Daoy (cell line): ENCODE measurements around the gene MYMK. TPM values are rescaled to one million over a fixed set of nuclear protein-coding genes. Genes with fewer than 3 reads are reported as not detected.

Source experiments
- DNase-seq: peaks from one replicate; pipeline ENCODE4 v3.0.0-alpha.2; 2015; ENCODE audit warnings: low read depth
- total RNA-seq: library from RNA; depleted of rRNA; stranded (reverse); fragments of >200 nt; shearing (Covaris generic); gene quantifications from 2 replicates; pipeline ENCODE4 v1.2.3, GENCODE V29; 2014

Gene MYMK
- total RNA-seq, 1 experiment from 2014 or later = not detected

DNA sequence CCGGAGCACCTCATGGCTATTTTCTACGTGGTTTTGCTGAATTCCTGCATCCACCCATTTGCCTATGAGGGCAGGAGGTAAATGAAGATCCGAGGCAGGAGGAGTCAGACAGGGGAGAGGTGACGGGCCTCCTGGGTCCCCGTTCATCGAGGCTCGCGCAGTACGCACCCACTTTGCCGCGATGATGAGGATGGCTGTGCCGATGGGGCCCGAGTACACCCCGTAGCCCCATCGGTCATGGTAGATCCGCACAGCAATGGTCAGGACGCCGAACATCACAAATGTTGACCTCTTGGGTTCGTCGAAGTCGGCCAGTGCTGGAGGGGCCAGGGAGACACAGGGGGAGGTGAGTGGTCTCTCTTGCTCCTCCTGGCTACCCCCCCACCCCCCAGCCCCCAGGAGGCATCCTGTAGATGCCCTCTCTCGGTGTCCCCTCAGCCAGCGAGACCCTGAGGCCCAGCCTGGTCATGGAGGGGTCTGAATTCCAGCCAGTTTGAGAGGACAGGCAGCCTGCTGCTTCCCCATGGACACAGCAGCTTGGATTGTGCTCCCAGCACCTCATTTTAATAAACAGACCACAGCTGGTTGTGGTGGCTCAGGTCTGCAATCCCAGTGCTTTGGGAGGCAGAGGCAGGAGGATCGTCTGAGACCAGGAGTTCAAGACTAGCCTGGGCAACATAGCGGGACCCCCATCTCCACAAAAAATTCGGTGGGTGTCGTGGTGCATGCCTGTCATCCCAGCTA, 5.9 kb downstream of the MYMK start:
- no peak for DNase-seq

DNA sequence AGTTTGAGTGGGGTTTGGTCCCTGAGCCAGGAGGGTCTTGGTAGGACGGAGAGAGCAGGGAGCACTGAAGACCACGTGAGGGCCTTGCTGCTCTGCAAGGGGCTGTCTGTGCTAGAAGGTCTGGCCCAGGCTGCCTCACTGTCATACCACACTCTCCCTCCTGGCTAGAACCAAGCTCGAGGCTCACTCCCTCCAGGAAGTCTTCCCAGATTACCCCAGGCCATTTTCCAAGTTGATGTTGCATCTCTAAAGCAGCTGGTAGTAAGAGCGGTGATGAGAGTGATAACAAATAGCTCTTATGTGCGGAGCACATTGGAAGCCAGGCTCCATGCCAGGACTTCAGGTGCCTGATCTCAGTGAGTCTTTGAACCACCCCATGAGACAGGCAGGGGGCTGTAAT, 6.6 kb downstream of the MYMK start:
- no peak for DNase-seq

DNA sequence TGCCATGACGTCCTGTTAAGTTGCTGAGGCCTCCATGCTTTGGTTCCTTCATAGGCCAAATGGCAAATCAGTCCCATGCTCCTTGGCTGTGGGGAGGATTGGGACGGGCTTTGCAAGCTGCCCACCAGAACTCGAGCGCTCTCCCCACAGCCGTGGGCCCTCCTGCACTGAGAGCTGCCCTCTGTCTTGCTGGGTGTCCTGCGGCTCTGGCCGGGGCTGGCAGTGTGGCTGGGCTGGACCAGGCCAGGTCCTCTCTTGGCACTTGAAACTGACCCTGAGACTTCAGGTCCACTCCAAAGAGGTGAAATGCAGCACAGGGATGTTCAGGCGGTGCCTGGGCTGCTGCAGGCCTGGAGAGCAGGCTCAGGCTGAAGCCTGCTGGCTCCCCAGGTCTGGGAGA, 7.0 kb downstream of the MYMK start:
- DNase-seq = no peak

DNA sequence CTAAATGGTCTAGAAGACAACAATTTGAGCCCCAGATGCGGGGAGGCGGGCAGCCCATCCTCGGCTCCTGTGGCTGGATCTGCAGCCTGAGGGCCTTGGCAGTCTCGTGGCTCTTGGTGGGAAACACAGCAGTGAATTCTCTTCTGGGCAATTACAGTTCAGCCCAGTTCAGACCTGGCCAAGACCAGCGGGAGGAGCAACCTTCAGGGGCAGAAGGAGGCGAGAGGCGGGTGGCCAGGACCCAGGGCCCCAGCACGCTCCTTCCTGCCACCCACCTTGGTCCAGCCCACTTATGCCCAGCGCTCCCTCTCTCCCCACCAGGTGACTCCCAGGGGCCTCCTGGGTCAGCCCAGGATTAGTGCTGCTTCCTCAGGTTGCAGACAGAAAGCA, 7.8 kb downstream of the MYMK start:
- no peak for DNase-seq

DNA sequence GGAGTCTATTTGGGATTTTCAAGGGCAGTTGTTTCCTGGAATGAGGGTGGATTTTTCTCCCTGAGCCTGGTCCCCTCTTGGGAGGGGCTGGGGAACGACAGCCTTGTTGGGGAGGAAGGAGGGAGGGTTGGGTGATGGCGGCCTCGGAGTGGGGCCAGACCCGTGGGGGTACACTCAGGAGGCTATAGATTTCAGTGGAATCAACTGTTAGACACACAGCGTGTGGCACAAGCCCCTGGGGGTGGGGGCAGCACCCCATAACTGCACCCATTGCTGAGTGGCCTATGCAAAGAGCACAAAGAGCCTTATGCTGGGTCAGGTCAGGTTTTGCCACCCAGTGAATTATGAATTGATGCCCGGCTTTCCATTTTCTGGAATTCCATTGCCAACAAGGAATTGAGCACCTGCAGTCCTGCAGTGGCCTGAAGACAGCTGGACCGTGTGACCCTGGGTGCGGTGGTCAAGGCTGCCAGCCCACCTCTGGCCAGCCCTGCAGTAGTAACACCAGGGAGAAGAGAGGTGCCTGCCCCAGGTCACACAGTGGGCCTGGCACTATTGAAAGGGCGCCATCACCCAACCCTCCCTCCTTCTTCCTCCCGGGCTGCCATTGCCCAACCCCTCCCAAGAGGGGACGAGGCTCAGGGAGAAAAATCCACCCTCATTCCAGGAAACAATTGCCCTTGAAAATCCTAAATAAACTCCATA, 8.4 kb downstream of the MYMK start:
- DNase-seq = no peak

DNA sequence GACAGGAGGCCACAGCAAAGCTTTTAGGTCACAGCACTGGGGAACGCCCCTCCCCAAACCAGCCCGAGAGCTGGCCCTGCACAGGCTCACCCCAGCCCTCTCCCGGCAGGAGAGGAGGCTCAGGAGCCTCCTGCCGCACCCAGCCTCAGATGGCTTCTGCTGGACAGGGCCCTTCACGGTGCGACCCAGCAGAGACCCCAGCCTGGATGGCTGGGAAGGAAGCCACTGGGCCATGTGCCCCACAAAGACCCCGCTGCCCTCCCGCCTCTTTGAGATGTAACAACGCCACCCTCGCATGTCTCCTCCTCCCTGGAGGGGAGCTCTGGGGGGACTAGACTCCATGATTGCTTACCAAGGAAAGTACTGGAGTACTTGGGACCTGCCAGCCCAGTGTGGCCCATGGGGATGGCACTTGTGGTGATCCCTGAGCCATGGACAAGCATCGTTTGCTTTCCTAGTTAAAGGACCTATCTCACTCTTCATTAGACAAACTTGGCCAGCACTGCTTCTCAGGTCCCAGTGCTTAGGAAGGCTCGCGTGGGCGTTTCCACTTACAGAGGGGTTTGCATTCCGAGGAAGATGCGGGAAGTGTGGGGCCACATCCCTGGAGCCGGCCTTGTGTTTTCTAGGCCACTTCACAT, 9.0 kb downstream of the MYMK start:
- no peak for DNase-seq

DNA sequence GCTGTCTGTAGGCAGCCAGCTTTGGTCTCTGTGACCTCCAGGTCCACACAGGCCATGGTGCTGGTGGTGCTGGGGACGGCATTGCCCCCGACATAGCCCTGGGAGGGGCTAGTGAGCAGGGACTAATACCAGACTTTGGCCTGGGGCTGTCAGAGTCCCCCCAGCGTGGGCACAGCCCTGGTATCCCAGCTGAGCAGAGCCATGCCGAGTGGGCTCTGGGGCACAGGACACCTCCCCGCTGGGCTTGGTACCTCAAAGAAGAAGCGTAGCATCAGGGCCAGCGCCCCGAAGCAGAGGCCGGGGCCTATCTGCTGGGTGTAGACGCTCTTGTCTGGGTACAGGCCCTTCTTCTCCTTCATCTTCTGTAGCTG, 9.5 kb downstream of the MYMK start:
- DNase-seq = no peak

DNA sequence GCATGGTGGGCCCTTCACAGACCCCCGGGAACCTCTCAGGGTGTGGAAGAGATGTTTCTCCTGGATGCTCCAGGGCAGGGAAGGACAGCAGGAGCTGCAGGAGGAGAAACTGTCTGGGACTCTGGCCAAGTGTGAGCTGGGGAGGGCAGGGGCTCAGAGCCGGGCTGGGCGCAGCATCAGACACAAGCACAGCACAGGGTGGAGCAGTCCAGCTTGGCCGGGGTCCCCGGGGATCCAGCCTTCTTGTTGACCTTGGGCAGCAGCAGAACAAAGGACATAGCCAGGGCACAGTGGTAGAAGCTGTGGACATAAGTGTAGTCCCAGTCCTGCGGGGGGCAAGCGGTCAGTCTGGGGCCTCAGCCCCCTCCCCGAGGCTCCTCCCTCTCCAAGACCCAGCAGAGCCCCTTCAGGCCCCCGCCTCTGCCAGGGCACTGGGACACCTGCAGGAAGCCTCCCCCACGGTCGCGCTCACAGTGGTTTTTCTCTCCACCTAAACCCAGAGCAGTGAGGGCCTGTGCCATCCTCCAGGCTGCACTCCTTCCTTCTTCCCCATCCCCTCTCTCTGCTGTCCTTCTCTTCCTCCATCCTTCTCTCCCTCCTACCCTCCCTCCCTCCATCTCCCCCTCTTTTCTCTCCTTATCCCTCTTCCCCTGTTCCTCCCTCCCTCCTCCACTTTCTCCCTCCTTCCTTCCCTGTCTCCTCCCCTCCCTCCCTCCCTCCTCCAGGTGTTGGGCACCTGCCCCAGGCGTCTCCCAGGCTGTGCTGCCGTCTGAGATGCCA, 10.1 kb downstream of the MYMK start:
- no peak for DNase-seq

DNA sequence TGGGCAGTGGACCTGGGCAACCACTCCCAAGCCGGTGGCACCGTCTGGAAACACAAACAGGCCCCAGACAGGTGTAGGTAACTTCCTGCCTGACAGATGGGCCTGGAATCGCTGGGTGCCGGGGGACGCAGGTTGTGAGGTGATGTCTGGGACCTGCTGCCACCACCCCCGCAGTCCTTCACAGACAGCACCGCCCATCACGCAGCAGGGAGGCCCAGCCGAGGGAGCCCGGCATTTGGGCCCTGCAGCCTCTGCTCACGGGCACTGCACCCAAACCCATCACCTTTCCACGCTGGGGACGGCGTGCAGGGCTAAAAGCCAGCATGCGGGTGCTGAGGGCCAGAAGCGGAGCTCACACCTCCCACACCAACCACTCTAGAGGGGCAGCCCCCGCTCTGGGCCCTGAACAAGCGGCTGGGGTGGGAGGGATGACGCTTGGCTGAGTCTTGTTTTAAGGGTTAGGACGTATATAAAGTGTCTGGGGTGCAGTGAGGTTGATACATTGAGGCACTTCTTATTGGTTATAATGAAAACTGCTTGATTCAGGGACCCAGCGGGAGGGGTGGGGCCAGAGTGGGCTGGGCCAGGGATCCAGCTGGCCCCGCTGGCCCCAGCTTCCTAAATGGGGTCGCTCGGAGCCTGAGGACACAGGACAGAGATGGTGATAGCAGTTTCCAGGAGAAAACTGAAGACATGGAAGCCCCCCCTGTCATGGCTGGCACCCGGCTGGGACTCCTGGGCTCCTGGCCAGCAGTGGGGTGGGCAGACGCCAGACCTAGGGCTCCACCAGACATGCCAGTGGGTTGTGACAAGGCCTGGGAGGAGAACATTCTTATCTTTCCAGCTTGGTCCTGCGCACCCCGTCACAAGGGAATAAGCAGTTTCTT, 11.3 kb downstream of the MYMK start:
- DNase-seq = no peak

DNA sequence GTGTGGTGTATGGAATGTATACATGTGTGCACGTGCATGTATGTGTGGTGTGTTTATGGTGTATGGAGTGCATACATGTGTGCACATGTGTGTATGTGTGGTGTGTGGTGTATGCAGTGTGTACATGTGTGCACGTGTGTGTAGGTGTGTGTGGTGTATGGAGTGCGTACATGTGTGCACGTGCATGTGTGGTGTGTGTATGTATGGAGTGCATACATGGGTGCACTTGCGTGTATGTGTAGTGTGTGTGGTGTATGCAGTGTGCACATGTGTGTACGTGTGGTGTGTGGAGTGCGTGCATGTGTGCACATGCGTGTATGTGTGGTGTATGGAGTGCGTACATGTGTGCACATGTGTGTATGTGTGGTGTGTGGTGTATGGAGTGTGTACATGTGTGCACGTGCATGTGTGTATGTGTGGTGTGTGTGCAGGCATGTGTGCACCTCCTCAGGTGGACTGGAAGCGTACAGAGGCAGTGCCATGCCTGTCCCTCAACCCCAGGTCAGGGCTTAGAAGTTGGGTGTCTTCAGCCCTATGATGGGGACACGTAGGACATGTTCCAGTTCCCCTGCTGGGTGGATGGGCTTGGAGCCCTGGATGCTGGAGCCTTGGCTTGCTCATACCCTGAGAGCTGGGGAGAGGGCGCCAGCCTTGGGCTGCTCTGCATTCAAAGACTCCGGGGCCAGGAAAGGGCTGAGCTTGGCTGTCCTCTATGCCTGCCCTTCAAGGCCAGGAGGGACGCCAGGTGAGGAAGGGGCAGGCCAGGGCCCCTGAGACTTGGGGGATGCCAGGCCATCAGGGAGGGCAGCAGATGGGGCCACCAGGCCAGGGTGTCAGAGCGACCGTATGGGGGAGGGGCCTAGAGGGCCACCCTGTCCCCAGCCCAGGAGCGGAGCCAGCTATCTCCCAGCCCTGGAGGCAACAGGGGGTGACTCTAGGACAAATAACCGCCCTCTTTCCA, 12.2 kb downstream of the MYMK start:
- no peak for DNase-seq

DNA sequence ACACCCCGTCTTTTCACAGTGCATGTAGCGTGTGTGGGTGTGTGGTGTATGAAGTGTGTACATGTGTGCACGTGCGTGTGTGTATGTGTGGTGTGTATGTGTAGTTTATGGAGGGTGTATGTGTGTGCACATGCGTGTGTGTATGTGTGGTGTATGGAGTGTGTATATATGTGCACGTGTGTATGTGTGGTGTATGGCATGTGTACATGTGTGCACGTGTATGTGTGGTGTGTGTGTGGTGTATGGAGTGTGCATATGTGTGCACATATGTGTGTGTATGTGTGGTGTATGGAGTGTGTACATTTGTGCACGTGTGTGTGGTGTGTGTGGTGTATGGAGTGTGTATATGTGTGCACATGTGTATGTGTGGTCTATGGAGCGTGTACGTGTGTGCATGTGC, 13.2 kb downstream of the MYMK start:
- no peak for DNase-seq

DNA sequence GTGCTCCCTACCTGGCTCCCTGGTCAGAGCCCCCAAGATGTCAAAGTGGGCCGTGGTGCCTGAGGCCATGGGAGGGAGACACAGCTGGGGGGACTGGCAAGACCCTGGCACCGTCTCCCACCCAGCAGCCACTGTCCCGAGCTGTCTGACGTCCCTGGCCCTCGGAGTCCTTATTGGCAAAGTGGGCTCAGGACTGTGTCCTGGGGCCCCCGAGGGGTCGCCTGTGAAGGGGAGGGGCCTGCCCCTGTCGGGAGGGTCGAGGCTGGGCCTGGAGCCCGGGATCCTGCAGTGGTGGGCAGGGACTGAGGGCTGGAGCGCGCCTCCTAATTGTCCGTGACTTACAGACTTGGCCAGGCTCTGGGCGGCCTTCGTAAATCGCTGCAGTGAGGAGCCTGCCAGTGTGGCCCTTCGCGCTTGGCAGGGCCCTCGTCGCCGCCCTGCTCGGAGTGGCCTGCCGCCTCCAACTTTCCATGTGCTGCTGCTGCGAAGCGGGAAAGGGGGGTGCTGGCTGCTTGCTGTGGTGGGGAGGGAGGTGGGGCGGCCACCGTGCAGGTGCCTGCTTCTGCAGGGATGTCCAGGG, 13.7 kb downstream of the MYMK start:
- no peak for DNase-seq

DNA sequence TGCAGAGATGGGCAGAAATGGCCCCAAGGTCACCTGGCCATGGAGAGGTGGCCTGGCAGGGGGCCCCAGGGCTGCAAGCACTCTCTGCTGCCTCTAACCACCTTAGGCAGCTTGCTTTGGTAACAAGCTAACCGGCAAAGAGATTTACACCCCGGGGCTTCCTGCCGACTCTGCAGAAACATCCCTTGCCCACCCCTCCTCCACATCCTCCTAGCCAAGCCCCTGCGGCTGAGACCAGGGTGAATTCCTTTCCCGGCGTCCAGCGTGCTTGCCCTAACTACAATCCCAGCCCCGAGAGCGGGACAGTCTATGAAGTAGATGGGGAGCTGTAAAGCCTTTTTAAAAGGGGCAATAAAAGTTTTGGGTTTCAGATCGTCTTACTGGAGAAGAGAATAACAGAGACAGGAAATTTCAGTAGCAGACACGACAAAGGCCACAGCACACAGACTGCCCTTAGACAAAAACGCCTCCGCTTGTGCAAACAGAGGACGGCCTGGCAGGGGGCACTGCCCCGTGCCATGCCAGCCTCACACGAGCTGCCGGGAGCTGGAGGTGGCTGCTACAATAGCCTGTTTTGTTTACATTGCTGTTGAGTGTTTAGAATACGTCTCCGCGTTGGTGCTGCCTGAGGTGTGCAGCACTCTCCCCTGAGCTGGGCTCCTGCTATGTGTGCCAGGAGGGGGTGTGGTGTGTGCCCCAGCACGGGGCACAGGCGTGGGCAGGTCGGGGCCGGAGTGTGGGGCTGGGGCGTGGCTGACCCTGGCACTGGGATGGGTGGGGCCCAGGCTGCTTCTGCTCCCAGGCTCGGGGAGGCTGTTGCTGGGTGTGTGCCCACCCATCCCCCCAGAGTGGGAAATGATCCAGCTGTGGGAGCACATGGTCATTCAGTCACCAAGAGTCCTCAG, 15.3 kb downstream of the MYMK start:
- peak; percentile 44 for DNase-seq

DNA sequence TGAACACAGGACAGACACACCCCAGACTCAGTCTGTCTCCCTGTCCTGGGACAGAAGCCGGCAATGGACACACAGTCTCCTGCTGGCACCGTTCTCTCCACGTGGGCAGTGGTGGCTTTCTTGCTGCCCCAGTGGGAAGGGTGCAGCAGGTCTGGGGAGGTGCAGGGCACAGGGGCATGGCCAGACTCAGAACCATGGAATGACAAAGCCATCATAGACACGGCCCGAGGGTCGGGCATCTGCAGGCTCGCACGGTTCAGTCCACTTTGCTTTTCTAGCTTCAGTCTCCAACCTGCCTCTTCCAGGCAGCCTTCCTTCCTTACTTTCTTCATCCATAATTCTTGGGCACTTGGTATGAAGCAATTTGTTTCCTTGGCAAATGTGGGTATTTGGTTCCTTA, 16.7 kb downstream of the MYMK start:
- no peak for DNase-seq

DNA sequence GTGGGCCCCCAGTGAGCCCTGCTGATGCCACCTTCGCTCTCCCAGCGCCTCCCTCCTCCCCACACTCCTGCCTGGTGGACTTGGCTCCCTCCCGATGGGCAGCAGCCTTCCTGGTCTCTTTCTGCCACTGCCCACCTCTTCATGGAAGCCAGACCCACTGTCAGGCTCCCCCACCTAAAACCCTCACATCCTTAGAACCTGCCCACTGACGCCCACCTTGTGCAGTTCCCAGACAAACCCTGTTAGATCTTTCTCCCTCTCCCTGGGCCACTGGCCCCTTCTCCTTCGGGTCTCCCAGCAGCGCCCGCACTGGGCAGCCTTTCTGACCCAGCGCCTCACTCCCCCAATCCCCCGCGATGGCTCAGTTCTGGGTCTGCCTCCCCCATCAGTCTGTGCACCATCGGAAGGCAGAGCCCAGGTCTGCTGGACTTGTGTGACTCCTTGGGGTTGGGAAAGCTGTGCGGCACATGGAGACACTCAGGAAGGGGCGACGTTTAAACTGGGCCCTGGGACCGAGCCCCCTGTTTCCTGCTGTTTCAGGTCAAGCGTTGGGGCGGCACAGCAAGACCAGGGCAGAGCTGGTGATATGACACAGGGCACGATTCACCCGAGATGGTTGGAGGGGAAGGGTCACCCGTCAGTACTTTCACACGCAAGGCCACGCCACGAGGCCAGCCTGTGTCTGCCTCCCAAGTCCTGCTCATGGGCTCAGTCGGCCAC, 17.4 kb downstream of the MYMK start:
- DNase-seq = no peak

DNA sequence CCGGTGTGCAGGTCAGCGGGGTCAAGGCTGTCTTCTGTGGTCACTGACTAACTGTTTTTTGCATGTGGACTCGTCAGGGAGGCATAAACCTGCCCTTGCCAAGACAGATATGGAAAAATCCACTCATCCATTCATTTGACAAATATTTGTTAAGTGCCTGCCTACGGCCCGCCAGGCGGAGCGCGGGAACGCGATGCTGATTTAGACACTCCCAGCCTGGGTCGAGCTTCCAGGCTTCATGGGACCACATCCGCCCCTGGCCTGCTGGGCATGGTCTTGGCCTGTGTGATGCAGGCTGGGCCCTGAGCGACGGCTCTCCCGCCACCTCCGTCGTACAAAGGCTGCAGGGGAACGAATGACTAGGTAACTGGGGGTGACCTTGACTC, 18.1 kb downstream of the MYMK start:
- DNase-seq = peak; percentile 86

DNA sequence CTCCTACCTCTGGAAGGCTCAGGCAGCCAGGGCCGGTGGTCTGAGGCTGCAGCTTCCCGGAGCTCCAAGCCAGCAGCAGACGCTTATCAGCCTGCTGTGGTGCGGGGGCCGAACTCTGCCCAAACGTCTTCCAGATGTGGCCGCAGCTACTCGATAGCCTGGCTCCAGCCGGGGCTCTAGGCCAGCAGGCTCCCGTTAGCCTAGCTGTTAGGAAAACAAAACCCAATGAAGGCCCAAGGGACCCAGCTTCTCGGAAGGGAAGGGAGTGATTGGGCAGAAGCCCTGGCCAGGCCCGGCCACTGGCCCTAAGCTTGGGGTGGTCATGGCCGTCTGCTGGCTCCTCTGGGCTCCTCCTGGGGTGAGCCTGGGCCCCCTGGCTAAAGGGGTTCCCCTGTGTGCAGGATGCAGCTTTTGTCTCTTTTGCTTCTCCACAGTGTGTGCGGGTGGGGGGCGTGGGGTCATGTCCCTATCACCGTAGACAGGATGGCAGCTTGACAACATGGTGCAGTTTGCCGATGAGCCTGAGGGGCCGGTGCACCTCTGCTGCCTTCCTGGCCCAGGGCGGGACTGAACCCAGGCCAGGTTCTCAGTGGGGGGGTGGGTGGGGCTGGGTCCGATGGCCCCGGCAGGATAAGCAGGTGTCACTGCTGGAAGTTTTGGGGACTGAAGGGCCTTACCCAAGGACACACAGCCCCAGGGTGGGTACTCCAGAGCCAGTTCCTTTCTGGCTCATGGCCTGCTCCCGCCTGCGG, 18.7 kb downstream of the MYMK start:
- peak; percentile 37 for DNase-seq
